Activated naive CD8-positive, alpha-beta T cell treated with anti-CD3 and anti-CD28 coated beads, Interleukin-2, amount 50 U/mL, for 16 hours (primary cell): ENCODE measurements around the gene PRPF6.

Experiments
- DNase-seq: peaks from one replicate; pipeline ENCODE4 v3.0.0-alpha.2; 2020; ENCODE audit warnings: low read depth, low spot score

PRPF6 gene

GRCh38 chr20:64049060-64049877 is 68.3 kb downstream of the PRPF6 start, which contains the start of gene SOX18:
Gene SOX18 (minus strand): TSS chr20:64049639. CDS start chr20:64049516, 123 bp downstream.
- DNase-seq: no peak

GRCh38 chr20:64049878-64050260 is 68.9 kb downstream of the PRPF6 start:
- DNase-seq: no peak

GRCh38 chr20:64050261-64051032 is 69.5 kb downstream of the PRPF6 start:
- DNase-seq: no peak

- DNase-seq: no peak
These were observed 70.1 kb downstream of the PRPF6 start for GRCh38 chr20:64051033-64051452.

- no peak for DNase-seq
These were observed 70.8 kb downstream of the PRPF6 start for GRCh38 chr20:64051561-64052325.

- DNase-seq: no peak
These were observed 71.4 kb downstream of the PRPF6 start for GRCh38 chr20:64052326-64052722.

- no peak for DNase-seq
These were observed 72.3 kb downstream of the PRPF6 start for GRCh38 chr20:64052987-64053840.

- no peak for DNase-seq
These were observed 73.1 kb downstream of the PRPF6 start for GRCh38 chr20:64053841-64054661.

GRCh38 chr20:64055396-64055892 is 74.5 kb downstream of the PRPF6 start:
- no peak for DNase-seq

- no peak for DNase-seq
These were observed 75.1 kb downstream of the PRPF6 start for GRCh38 chr20:64055893-64056638.

- DNase-seq: no peak
These were observed 75.6 kb downstream of the PRPF6 start for GRCh38 chr20:64056639-64056888.

GRCh38 chr20:64056889-64057627 is 76.1 kb downstream of the PRPF6 start:
- no peak for DNase-seq

GRCh38 chr20:64057628-64058498 is 76.9 kb downstream of the PRPF6 start:
- DNase-seq: peak; percentile 69

- no peak for DNase-seq
These were observed 77.6 kb downstream of the PRPF6 start for GRCh38 chr20:64058536-64058935.

- no peak for DNase-seq
These were observed 81.3 kb downstream of the PRPF6 start for GRCh38 chr20:64062276-64062595.

- DNase-seq: peak; percentile 89
These were observed 81.9 kb downstream of the PRPF6 start, which contains the start of gene TCEA2 for GRCh38 chr20:64062596-64063388. Gene TCEA2 (plus strand): TSS chr20:64063198. CDS start chr20:64063313, 115 bp downstream.
